Esophagus squamous epithelium (tissue), 4 donors: ENCODE data around the gene BIRC5.

Experiments
- CTCF ChIP-seq, 6 experiments: fragments of 450-650 bp in 4 of 6; fragments of 200-600 bp in 2 of 6; sonication (generic) in 2 of 6; IDR thresholded peaks; one replicate each; pipeline ENCODE4 v1.5.1; 2016 to 2019; ENCODE audit warnings: antibody characterized with exemption in 6 of 6, mild to moderate bottlenecking in 4 of 6, moderate library complexity in 4 of 6
- POLR2A ChIP-seq, 4 donors: fragments of 450-650 bp; IDR thresholded peaks; one replicate each; pipeline ENCODE4 v1.6.1; 2017; ENCODE audit warnings: antibody characterized with exemption in 4 of 4, mild to moderate bottlenecking in 4 of 4, moderate library complexity in 3 of 4

GRCh38 chr17:78238823-78239488 is 24.9 kb downstream of the BIRC5 start:
- TF ChIP-seq CTCF (IDR thresholded peaks at IDR 0.05) = no peak
- no peak for TF ChIP-seq POLR2A (IDR thresholded peaks at IDR 0.05)
